ENCODE results near the gene ROPN1.

Gene ROPN1

DNA sequence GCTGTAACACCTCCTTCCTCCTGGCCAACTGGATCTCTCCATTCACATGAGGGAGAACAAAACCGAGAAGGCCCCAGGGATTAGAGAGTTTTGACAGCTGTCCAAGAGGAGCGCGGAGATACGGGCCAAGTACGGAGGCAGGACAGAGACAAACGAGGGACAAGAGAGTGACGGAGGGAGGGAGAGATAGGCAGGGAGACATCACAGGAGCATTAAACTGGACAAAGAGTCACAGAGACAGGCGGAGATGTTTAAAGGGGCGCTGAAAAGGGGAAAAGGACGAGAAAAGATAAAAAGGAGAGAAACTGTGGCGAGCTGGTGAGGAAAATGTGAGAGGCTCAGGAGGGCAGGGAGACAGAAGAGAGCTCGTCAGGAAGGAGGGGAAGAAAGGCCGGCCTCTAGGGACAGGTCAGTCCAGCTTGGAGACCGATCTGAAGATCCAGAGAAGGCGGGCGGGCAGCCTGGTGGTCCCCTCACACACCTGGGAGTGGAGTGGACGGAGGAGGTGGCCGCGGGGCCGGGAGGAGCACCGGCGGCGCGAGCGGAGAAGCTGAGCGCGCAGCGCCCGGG, 40.5 kb upstream of the ROPN1 start (continued):
- TF ChIP-seq, protein P1, sequence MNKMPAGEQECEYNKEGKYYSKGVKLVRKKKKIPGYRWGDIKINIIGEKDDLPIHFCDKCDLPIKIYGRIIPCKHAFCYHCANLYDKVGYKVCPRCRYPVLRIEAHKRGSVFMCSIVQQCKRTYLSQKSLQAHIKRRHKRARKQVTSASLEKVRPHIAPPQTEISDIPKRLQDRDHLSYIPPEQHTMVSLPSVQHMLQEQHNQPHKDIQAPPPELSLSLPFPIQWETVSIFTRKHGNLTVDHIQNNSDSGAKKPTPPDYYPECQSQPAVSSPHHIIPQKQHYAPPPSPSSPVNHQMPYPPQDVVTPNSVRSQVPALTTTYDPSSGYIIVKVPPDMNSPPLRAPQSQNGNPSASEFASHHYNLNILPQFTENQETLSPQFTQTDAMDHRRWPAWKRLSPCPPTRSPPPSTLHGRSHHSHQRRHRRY (tag by site-specific recombination; IDR thresholded peaks at IDR 0.05) = no peak
- TF ChIP-seq ZNF138 (tag by site-specific recombination; IDR thresholded peaks at IDR 0.05; ENCODE audit: borderline replicate concordance) (no peak), ZNF473 (tag by site-specific recombination; IDR thresholded peaks at IDR 0.05) (no peak), ZNF530 (tag by site-specific recombination; IDR thresholded peaks at IDR 0.05; ENCODE audit: low read depth) (no peak), ZSCAN23 (tag by site-specific recombination; IDR thresholded peaks at IDR 0.05) (no peak), ZNF37A (tag by site-specific recombination; IDR thresholded peaks at IDR 0.05) (no peak), ZNF2 (tag by site-specific recombination; IDR thresholded peaks at IDR 0.05) (peak; percentile 53; the same call in 1 of the 2 replicates), ZNF24 (tag by site-specific recombination; IDR thresholded peaks at IDR 0.05) (no peak), ZNF626 (tag by site-specific recombination; IDR thresholded peaks at IDR 0.05) (no peak), ZNF223 (tag by site-specific recombination; IDR thresholded peaks at IDR 0.05) (no peak), ZNF792 (tag by site-specific recombination; IDR thresholded peaks at IDR 0.05) (no peak), ZNF544 (tag by site-specific recombination; IDR thresholded peaks at IDR 0.05) (no peak), MEIS1 (CRISPR knock-in tag; IDR thresholded peaks at IDR 0.05; ENCODE audit: borderline replicate concordance) (no peak), ZNF768 (tag by site-specific recombination; IDR thresholded peaks at IDR 0.05) (no peak), ZNF311 (tag by site-specific recombination; IDR thresholded peaks at IDR 0.05; ENCODE audit: borderline replicate concordance) (no peak), ZNF202 (tag by site-specific recombination; IDR thresholded peaks at IDR 0.05; ENCODE audit: borderline replicate concordance) (no peak), FEZF1 (tag by site-specific recombination; IDR thresholded peaks at IDR 0.05) (no peak), ZNF404 (tag by site-specific recombination; IDR thresholded peaks at IDR 0.05) (no peak), YY1 (tag by site-specific recombination; IDR thresholded peaks at IDR 0.05) (no peak), PRDM1 (tag by site-specific recombination; IDR thresholded peaks at IDR 0.05) (peak; percentile 80), ZNF654 (tag by site-specific recombination; IDR thresholded peaks at IDR 0.05; ENCODE audit: low read depth) (no peak), ZBTB8A (tag by site-specific recombination; IDR thresholded peaks at IDR 0.05) (peak; percentile 66), ZNF302 (tag by site-specific recombination; IDR thresholded peaks at IDR 0.05; ENCODE audit: low read depth) (no peak), ZNF701 (tag by site-specific recombination; IDR thresholded peaks at IDR 0.05) (no peak), ZNF133 (tag by site-specific recombination; IDR thresholded peaks at IDR 0.05) (no peak), ZBTB48 (tag by site-specific recombination; IDR thresholded peaks at IDR 0.05) (peak; percentile 57), ZSCAN30 (tag by site-specific recombination; IDR thresholded peaks at IDR 0.05) (no peak), ZBTB21 (tag by site-specific recombination; IDR thresholded peaks at IDR 0.05) (no peak), TCF7L2 (IDR thresholded peaks at IDR 0.05; ENCODE audit: borderline replicate concordance, low read depth, low read length) (no peak), BCL11A (tag by site-specific recombination; IDR thresholded peaks at IDR 0.05; ENCODE audit: low read depth) (peak; percentile 56; the same call in 1 of the 2 replicates), ZNF341 (tag by site-specific recombination; IDR thresholded peaks at IDR 0.05; ENCODE audit: low read depth) (no peak), ZNF610 (tag by site-specific recombination; IDR thresholded peaks at IDR 0.05; ENCODE audit: borderline replicate concordance) (no peak), ZNF366 (tag by site-specific recombination; conservative IDR thresholded peaks at IDR 0.05) (peak; percentile 55), ZSCAN5A (tag by site-specific recombination; IDR thresholded peaks at IDR 0.05) (no peak), ZFP69B (tag by site-specific recombination; IDR thresholded peaks at IDR 0.05) (peak; percentile 35; the same call in 1 of the 2 replicates), WT1 (tag by site-specific recombination; IDR thresholded peaks at IDR 0.05) (no peak), ZBTB26 (tag by site-specific recombination; optimal IDR thresholded peaks at IDR 0.05) (peak; percentile 49), ZNF211 (tag by site-specific recombination; IDR thresholded peaks at IDR 0.05; ENCODE audit: low read depth) (no peak)
- TF ChIP-seq, protein P2, sequence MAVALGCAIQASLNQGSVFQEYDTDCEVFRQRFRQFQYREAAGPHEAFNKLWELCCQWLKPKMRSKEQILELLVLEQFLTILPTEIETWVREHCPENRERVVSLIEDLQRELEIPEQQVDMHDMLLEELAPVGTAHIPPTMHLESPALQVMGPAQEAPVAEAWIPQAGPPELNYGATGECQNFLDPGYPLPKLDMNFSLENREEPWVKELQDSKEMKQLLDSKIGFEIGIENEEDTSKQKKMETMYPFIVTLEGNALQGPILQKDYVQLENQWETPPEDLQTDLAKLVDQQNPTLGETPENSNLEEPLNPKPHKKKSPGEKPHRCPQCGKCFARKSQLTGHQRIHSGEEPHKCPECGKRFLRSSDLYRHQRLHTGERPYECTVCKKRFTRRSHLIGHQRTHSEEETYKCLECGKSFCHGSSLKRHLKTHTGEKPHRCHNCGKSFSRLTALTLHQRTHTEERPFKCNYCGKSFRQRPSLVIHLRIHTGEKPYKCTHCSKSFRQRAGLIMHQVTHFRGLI (tag by site-specific recombination; IDR thresholded peaks at IDR 0.05) = no peak
